Left ventricle myocardium inferior (tissue), 1 donor: Measurements from ENCODE around the gene ISM2. TPM values are rescaled to one million over a fixed set of nuclear protein-coding genes. Genes with fewer than 3 reads are reported as not detected.
"Not testable (repeated sequence)": the region's sequence is repeated elsewhere in the genome, so short reads cannot be mapped to it uniquely, and the experiment has no call there.

ENCODE experiments used
- DNase-seq: peaks from one replicate; pipeline ENCODE4 v3.0.0-alpha.2; 2020
- H3K27ac ChIP-seq: fragments of 200-600 bp; replicated peaks from 2 replicates; pipeline ENCODE4 v1.8.0; 2021
- H3K27me3 ChIP-seq: fragments of 200-600 bp; 2 replicates; pipeline ENCODE4 v1.8.0; 2021; ENCODE audit warnings: low read depth
- H3K36me3 ChIP-seq: fragments of 200-600 bp; 2 replicates; pipeline ENCODE4 v1.8.0; 2021
- H3K4me1 ChIP-seq: fragments of 200-600 bp; 2 replicates; pipeline ENCODE4 v1.8.0; 2021
- H3K4me3 ChIP-seq: fragments of 200-600 bp; 2 replicates; pipeline ENCODE4 v1.8.0; 2021; ENCODE audit warnings: mild to moderate bottlenecking, moderate library complexity
- H3K9me3 ChIP-seq: fragments of 200-600 bp; replicated peaks from 2 replicates; pipeline ENCODE4 v1.8.0; 2021
- intact Hi-C: fragments of 100-400 bp; cut with micrococcal nuclease; formaldehyde crosslinking; loops from one replicate; pipeline ENCODE4 v1.11.0; 2022
- total RNA-seq: library from RNA; stranded (reverse); fragmentation: NEBNext Ultra II Directional; extraction: Animal tissue kit (Norgen Biotek cat#: 25700); gene quantifications from one replicate; pipeline ENCODE4 v1.2.1, GENCODE V29; 2021
- TF ChIP-seq, protein P1 (sequence below): fragments of 200-600 bp; IDR thresholded peaks from 2 replicates; pipeline ENCODE4 v1.8.0; 2021; ENCODE audit warnings: antibody characterized with exemption, mild to moderate bottlenecking, borderline replicate concordance
- donor health status: DM: no; HTN: yes; CAD: no; lungs with severe emphysema.

ISM2 gene
- total RNA-seq, 1 donor from 2014 or later, result not detected

DNA sequence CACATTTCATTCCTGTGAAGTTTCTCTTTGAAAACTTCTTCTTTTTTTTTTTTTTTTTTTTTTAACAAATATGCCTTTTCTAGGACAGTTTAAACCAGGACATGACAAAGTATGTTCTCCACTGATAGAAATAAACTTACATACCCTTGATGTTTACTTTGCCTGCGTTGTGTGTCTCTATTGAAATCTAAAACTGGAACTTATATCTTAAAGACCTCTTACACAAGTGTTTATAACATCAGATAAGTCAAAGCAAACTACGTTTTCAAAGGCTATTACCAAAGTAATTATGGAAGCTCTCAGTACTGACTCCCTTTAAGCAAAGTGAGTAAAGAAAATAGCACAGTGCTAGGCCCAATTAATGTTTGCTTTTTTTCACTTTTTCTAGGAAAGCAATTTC lies 30.6 kb upstream of the ISM2 start:
- Histone ChIP-seq H3K27me3 (no peaks in the 10 kb centered on the region), H3K9me3 (no peaks in the 10 kb centered on the region), H3K4me1 (no peaks in the 10 kb centered on the region), H3K36me3 (no peaks in the 10 kb centered on the region), H3K27ac (no peak overlapping the region), H3K4me3 (no peak overlapping the region)
- intact Hi-C loops, result no loop called here
- TF ChIP-seq, protein P1, sequence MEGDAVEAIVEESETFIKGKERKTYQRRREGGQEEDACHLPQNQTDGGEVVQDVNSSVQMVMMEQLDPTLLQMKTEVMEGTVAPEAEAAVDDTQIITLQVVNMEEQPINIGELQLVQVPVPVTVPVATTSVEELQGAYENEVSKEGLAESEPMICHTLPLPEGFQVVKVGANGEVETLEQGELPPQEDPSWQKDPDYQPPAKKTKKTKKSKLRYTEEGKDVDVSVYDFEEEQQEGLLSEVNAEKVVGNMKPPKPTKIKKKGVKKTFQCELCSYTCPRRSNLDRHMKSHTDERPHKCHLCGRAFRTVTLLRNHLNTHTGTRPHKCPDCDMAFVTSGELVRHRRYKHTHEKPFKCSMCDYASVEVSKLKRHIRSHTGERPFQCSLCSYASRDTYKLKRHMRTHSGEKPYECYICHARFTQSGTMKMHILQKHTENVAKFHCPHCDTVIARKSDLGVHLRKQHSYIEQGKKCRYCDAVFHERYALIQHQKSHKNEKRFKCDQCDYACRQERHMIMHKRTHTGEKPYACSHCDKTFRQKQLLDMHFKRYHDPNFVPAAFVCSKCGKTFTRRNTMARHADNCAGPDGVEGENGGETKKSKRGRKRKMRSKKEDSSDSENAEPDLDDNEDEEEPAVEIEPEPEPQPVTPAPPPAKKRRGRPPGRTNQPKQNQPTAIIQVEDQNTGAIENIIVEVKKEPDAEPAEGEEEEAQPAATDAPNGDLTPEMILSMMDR, result no peak
- no peak for DNase-seq

DNA sequence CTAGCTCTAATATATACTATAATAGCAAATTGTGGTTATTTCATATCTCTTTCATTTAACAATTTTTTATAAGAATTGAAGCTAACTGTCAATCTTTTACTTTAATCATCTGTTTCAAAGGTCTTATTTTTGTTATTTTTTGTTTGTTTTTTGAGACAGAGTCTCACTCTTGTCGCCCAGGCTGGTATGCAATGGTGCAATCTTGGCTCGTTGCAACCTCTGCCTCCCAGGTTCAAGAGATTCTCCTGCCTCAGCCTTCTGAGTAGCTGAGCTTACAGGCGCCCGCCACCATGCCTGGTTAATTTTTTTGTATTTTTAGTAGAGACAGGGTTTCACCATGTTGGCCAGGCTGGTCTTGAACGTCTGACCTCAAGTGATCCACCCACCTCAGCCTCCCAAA lies 30.1 kb upstream of the ISM2 start:
- H3K4me3 ChIP-seq, result not testable (repeated sequence)

DNA sequence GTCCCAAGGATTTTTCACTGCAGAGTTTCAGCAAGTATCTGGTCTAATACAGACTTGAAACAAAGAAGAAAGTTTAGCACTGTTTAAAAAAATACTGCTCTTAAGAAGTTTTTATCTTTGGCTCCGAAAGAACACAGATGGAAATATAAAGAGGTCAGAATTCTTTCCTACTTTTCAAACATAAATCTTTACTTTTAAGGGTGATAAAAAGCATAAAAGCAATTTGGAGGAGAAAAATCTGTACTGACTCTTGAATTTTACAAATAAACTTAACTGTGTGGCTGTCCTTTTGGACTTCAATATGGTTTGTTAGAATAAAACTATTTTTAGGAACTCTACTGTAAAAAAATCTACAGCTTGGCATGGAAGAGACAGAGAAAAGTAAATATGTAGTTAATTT lies 27.6 kb upstream of the ISM2 start:
- no peak overlapping the region for H3K27ac ChIP-seq
- no peaks in the 10 kb centered on the region for H3K4me1 ChIP-seq
- TF ChIP-seq, protein P1, result no peak
- H3K4me3 ChIP-seq, result no peak overlapping the region
- no peaks in the 10 kb centered on the region for H3K27me3 ChIP-seq
- H3K9me3 ChIP-seq, result no peaks in the 10 kb centered on the region
- intact Hi-C loops, result no loop called here
- peaks cover 12% of the 10 kb centered on the region for H3K36me3 ChIP-seq
- DNase-seq, result no peak

More for the DNA sequence above, 30.1 kb upstream of the ISM2 start:
- H3K27me3 ChIP-seq, H3K4me1 ChIP-seq, H3K9me3 ChIP-seq, H3K36me3 ChIP-seq, H3K27ac ChIP-seq, DNase-seq, intact Hi-C loops: not testable (repeated sequence)

DNA sequence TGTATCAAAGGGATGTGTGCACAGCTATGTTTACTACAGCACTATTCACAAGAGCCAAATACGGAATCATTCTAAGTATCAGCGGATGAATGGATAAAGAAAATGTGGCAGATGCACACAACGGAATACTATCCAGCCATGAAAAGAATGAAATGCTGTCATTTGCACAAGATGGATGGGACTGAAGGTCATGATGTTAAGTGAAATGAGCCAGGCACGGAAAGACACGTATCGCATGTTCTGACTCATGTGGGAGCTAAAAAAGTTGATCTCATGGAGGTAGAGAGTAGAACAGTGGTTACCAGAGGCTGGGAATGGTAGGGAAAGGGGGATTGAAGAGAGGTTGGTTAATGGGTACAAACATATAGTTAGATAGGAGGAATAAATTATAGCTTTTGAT lies 25.9 kb upstream of the ISM2 start:
- Histone ChIP-seq H3K36me3 (peaks cover 24% of the 10 kb centered on the region), H3K4me3 (no peak overlapping the region), H3K4me1 (no peaks in the 10 kb centered on the region), H3K27me3 (no peaks in the 10 kb centered on the region), H3K9me3 (no peaks in the 10 kb centered on the region), H3K27ac (no peak overlapping the region)
- no peak for DNase-seq
- TF ChIP-seq, protein P1, result no peak
- intact Hi-C loops, result no loop called here

DNA sequence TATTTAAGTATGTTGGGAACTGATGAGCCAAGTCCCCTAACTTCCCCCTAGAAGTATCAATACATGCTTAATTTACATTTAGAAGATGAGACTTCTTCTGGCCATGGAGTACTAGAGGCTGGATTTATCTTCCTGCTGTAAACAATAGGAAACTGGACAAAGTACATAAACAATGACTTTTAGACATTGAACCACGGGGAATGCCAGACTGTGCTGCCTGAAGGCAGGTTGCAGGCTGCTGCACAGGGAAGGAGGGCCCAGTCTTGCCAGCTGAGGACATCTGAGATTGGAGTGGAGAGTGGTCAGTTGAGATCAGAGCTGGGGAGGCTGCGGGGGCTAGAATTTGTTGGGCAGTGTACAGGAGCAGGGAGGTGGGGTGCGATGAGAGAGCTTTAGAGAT lies 24.5 kb upstream of the ISM2 start:
- no peaks in the 10 kb centered on the region for H3K9me3 ChIP-seq
- no peak overlapping the region for H3K4me3 ChIP-seq
- H3K4me1 ChIP-seq, result no peaks in the 10 kb centered on the region
- no peaks in the 10 kb centered on the region for H3K27me3 ChIP-seq
- DNase-seq, result no peak
- H3K36me3 ChIP-seq, result peaks cover 38% of the 10 kb centered on the region
- H3K27ac ChIP-seq, result no peak overlapping the region
- TF ChIP-seq, protein P1, result no peak
- intact Hi-C loops, result no loop called here

DNA sequence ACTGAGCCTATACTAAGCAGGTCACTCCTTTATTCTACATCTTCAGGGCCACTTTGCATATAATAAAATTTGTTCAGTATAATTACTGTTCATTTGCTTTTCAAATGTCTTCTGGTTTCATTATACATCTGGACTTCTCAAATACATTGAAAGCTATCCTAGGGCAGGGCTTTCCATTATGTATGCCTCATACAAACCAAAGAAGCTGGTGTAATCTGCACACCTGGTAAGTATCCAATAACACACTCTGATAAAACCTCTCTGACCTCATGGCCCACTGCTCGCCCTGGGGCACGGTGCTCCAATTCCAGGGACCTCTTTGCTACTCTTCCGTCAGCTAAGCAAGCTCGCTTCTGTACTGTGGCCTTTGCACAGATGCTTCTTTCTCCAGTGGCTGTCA lies 21.9 kb upstream of the ISM2 start:
- TF ChIP-seq, protein P1, result no peak
- Histone ChIP-seq H3K9me3 (no peaks in the 10 kb centered on the region), H3K4me3 (no peak overlapping the region), H3K27ac (no peak overlapping the region), H3K36me3 (peaks cover 62% of the 10 kb centered on the region), H3K27me3 (no peaks in the 10 kb centered on the region), H3K4me1 (no peaks in the 10 kb centered on the region)
- intact Hi-C loops, result no loop called here
- DNase-seq, result no peak
